ENCODE data around the gene EBF4.

The EBF4 gene

GRCh38 chr20:2692036-2692885, at the start of gene EBF4:
Gene EBF4 (plus strand): TSS chr20:2692780. CDS start chr20:2693646, 866 bp downstream.
- DNase-seq, result no peak

GRCh38 chr20:2643708-2644107, 48.9 kb upstream of the EBF4 start:
- no peak for DNase-seq

- peak; percentile 84 for DNase-seq
Measured at GRCh38 chr20:2651772-2652723, 40.5 kb upstream of the EBF4 start, which contains the start of gene NOP56. Gene NOP56 (plus strand): TSS chr20:2652632. CDS start chr20:2652661, 29 bp downstream.

GRCh38 chr20:2652724-2653555, 39.6 kb upstream of the EBF4 start:
- DNase-seq, result no peak

GRCh38 chr20:2653556-2654383, 38.8 kb upstream of the EBF4 start:
- DNase-seq, result no peak

- DNase-seq, result no peak
Measured at GRCh38 chr20:2654384-2654822, 38.2 kb upstream of the EBF4 start.

GRCh38 chr20:2654831-2655230, 37.7 kb upstream of the EBF4 start:
- no peak for DNase-seq

- no peak for DNase-seq
Measured at GRCh38 chr20:2655331-2656116, 37.1 kb upstream of the EBF4 start.

- no peak for DNase-seq
Measured at GRCh38 chr20:2656471-2657117, 36.0 kb upstream of the EBF4 start.

GRCh38 chr20:2657241-2657640, 35.3 kb upstream of the EBF4 start:
- no peak for DNase-seq

GRCh38 chr20:2657674-2658073, 34.9 kb upstream of the EBF4 start:
- no peak for DNase-seq

GRCh38 chr20:2658414-2659354, 33.9 kb upstream of the EBF4 start:
- DNase-seq, result no peak

- no peak for DNase-seq
Measured at GRCh38 chr20:2659547-2659946, 33.0 kb upstream of the EBF4 start.

- no peak for DNase-seq
Measured at GRCh38 chr20:2663364-2663886, 29.2 kb upstream of the EBF4 start.

- peak; percentile 92 for DNase-seq
Measured at GRCh38 chr20:2663887-2664719, 28.5 kb upstream of the EBF4 start, which contains the start of gene IDH3B. Gene IDH3B (minus strand): TSS chr20:2664216. CDS start chr20:2664188, 28 bp downstream.

GRCh38 chr20:2671977-2672376, 20.6 kb upstream of the EBF4 start:
- DNase-seq, result no peak

GRCh38 chr20:2672446-2672845, 20.1 kb upstream of the EBF4 start:
- DNase-seq, result no peak

- no peak for DNase-seq
Measured at GRCh38 chr20:2673453-2673852, 19.1 kb upstream of the EBF4 start.

Measured in NCI-H1694 treated with DMSO at 0.1 percent for 48 hours (cell line).